ENCODE results near the gene AHI1.

DNA sequence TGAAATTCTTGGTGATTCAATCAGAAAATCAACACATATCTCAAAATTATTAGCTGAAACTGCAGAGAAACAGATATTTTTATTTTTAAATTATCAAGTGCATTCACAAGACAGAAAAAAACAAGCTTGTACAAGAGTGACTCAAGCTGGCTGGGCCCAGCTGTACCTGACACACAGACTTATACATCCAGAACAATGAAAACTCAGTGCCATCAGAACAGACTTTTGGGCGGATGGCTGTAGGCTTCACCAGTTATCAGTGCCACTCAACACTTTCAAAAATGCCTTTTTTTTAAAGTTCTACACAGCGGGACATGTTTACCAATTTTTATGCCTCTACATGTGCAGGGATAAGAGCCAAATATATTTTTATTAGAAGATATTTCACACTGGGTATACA, 213.6 kb downstream of the AHI1 start:
- TF ChIP-seq POLR2A (IDR thresholded peaks at IDR 0.05), result no peak
- TF ChIP-seq, protein P1, sequence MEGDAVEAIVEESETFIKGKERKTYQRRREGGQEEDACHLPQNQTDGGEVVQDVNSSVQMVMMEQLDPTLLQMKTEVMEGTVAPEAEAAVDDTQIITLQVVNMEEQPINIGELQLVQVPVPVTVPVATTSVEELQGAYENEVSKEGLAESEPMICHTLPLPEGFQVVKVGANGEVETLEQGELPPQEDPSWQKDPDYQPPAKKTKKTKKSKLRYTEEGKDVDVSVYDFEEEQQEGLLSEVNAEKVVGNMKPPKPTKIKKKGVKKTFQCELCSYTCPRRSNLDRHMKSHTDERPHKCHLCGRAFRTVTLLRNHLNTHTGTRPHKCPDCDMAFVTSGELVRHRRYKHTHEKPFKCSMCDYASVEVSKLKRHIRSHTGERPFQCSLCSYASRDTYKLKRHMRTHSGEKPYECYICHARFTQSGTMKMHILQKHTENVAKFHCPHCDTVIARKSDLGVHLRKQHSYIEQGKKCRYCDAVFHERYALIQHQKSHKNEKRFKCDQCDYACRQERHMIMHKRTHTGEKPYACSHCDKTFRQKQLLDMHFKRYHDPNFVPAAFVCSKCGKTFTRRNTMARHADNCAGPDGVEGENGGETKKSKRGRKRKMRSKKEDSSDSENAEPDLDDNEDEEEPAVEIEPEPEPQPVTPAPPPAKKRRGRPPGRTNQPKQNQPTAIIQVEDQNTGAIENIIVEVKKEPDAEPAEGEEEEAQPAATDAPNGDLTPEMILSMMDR (IDR thresholded peaks at IDR 0.05), result no peak

All from heart left ventricle (tissue), 13 donors.